ENCODE results near the gene MGAT3.
A peak's percentile ranks its signal among the peaks of the same experiment; 100 is the strongest.
"Not testable (repeated sequence)": the region's sequence is repeated elsewhere in the genome, so short reads cannot be mapped to it uniquely, and the experiment has no call there.

Gene MGAT3

DNA sequence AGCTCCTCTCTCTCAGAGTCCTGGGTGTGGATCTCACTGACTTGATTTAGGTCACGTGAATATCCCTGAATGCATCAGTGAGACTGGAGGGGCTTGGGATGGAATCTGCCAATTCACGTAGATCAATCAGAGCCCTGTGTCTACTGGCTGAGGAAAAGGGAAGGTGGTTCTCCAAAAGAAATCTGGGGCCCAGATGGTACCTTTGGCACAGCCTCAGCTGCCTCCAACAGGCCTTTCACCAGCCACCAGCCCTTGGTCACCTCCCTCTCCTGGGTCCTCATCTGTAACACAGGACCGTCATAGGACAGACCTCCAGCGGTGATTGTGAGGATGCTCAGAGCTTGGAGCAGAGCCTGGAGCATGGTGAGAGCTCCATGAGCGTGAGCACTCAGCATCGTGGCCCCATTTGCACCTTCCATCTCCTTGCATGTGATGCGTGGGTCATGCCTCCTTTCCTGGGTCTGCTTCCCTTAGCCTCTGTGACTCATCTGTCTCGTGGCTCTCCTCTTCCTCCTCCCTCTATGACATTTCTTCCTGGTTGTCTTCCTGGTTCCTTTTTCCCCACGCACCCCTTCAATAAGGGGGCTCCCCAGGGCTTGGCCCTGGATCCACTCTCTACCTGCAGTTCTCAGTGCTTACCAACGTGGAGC, 37.8 kb downstream of the MGAT3 start:
- no peak for DNase-seq

DNA sequence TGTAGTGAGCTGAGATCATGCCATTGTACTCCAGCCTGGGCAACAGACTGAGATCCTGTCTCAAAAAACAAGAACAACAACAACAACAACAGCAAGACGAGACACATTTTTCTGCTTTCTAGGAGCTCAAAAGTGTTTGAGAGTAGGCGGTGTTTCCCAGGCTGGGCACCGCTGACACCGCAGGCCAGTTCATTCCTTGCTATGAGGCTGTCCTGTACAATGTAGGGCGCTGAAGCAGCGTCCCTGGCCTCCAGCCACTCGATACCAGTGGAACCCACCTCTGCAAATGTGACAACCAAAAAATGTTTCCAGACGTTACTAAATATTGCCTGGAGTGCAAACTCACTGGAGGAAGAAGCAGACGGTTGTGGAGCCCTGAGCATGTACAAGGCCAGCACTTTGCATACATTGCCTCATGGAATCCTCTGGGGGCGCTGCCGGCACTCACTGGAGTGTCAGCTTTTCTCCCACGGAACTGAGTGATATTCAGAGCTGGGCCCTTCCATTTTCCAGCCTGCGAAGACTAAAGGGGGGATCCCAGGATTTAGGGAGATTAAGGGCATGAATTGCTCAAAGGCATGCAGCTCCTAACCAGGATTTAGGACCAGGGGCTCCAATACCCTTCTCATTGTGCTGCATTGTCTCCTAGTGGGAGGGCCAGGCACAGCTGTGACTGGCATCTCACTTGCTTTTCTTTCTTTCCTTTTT, 39.5 kb downstream of the MGAT3 start:
- peak; percentile 74 for DNase-seq

DNA sequence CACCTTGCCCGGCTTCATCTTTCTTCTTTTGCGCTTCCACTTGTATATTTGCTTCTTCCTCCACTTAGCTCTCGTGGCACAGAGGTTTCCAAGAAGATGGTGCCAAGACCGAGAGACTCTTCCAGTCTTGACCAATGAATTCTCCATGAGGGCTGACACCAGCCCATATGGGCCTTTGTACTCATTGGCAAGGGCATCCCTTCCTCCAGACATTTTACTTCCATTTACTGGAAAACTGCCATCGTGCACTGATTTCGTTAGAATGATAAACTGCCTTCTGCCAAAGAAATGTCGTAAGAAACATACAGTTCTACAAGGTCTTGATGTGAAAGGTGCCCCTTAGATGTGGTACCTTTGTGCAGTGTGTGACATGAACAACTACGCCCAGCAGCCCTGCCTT, 40.6 kb downstream of the MGAT3 start:
- no peak for DNase-seq

DNA sequence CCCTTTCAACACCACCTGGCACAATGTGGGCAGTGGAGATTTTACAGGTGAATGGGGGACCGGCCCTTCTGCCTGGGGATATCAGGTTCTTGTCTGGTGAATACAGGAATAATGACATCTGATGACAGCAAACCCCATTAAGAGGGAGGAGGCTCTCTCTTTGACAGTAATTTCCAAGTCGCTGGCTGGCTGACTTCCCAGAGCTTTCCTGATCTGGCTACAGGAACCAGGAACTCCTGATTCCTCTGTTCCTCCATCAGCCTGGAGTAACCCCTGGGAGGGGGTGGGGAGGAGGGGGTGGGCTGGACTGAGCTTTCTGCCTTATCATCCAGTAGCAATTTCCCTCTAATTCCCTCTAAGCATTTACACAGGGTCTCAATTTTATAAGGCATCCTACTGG, 41.6 kb downstream of the MGAT3 start:
- DNase-seq = peak; percentile 88

DNA sequence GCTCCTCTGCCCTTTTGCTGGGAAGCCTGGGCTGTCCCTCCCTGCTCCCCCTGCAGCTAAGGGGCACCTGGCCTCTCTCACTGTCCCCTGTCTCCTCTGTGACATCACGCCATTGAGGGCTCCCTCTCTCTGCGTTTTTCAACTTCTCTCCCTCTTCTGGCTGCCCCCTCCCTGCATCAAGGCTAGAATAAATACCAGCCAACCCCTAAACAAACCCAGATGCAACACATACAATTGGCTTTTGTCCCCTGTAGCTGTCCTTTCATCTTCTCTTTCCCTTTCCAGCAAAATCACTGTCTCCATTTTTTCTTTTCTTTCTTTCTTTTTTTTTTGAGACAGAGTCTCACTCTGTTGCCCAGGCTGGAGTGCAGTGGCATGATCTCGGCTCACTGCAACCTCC, 42.0 kb downstream of the MGAT3 start:
- DNase-seq = peak; percentile 88

DNA sequence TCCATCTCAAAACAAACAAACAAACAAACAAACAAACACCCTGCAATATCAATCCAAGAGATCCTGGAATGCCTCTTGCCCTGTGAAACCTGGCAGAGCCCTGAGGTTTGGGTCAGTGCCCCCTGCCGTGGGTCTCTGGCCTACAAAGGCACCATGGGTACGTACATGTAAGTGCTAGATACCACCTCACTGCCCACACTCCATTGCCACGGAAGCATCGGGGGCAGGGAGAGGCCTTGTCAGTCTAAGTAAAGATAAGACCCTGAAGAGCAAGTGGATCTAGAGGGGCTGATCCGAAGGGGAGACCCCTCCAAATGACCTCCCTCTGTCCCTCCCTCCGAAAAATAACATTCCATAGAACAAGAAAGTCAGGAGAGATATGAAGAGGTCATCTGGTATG, 43.3 kb downstream of the MGAT3 start:
- no peak for DNase-seq

DNA sequence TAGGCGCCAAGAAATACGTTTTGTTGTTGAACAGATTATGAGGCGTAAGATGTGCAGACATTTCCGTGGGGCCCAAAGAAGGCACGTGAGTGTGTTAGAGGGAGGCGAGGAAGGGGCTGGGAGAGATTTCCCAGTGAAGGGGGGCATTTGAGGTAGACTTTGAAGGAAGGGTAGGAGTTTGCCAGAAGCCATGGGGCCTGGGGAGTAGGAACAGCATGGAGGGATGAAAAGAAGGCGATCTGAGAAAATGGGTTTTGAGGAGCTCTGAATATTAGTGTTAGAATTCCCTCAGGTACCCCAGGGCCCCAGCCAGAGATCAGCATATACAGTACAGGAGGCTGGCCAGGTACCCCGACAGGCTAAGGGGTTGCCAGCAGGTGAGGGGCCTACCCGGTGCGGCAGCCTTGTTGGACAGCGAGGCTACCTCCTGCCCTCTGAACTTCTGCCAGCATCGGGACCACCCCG, 44.9 kb downstream of the MGAT3 start:
- no peak for DNase-seq

DNA sequence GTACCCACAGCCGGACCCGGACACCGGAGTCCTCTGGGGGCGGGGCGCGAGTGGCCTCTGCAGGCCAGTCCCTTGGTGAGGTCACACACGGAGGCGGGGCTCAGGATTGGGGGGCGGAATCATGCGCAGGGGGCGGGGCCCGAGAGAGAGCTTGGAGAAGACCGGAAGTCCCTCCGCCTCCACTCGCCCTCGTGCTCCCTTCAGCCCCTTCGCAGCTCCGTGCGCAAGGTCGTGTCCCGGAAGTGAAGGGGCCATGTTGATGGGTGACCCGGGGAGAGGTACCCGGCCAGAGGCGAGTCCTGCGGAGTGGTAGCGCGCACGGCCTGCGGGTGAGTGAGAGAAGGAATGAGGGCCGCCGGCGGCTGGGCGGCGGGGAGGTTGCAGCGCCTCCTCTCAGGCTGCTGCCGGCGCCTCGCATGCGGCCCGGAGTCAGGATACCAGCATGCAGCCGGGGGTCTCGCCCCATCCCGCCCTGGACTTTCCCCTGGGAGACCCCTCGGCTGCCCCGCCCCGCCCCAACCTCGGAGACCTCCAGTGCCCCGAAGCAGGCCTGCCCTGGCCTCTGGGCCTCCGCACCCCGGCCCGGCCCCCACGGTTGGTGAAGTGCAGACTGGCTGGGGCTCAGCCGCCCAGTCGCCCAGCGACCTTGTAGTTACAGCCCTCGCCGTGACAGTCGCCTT, 45.4 kb downstream of the MGAT3 start, which contains the start of gene MIEF1:
TSS of gene MIEF1 (plus strand) at position 182 of the 680 bp plus-strand sequence. CDS start 9,005 bp downstream, outside the sequence.
- DNase-seq = peak; percentile 93

DNA sequence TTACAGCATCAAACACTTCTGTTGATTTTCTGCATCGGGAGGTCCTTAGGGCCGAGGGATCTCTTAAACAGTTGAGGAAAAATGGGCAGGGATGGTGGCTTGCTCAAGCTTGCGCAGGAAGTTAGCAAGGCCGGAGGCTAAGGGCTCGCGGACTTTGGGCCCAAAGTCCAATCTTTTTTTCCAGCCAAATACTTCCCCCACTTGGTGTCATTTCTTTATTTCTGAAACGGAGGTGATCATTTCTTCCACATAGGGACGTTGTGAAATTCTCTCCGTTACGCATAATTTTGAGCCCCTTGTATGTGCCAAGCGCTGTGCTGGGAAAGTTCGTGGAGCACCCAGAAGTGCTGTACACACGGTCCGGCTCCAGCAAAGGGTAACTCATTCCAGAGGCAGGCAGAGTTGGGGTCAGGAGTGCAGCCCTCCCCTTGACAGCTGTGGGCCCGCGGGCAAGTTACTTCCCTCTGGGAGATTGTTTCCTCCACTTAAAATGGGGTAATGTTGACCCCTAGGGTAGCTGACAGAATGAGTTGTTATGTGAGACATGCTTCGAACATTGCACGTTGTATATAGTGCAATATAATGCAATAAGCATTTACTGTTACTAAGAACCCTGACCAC, 46.1 kb downstream of the MGAT3 start:
- no peak for DNase-seq

DNA sequence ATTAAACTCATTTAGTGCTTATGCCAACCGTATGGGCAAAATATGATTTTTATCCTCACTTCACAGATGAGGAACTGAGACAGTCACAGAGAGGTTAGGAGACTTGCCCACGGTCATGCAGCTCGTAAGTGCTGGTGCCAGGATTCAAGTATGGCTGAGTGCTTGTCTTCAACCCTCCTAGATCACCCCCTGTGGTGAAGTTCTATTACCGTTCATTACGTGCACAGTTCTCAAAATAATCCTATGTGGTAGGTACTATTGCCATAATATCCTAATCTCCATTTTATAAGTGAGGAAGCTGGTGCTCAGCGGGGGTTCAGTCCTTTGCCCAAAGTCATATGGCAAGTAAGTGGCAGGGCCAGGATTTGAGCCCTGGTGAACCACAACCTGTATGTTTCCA, 46.8 kb downstream of the MGAT3 start:
- no peak for DNase-seq

DNA sequence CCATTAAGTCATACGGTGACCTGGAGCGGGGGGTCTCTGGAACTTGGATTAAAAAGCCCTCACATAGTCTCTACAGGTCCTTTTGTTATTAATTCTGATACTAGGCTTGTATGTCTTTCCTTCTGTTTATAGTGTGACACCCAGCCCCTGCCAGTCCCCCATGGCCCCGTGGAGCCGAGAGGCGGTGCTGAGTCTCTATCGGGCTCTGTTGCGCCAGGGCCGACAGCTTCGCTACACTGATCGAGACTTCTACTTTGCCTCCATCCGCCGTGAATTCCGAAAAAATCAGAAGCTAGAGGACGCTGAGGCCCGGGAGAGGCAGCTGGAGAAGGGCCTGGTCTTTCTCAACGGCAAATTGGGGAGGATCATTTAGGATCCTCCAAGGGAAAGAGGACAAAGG, 47.3 kb downstream of the MGAT3 start:
- no peak for DNase-seq

DNA sequence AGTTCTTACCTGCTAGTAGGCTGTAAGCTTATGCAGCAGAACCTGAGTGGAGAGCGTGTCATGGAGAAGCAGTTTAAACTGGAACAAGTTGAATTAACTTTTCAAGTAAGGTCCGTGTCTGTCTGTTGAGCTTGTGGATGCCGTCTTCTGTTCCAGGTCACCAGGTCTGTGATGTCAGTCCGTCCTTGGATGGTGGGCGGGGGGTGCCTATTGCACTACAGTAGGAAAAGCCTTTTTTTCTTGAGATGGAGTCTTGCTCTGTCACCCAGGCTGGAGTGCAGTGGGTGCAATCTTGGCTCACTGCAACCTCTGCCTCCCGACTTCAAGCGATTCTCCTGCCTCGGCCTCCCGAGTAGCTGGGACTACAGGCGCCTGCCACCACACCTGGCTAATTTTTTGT, 50.2 kb downstream of the MGAT3 start:
- DNase-seq = not testable (repeated sequence)

DNA sequence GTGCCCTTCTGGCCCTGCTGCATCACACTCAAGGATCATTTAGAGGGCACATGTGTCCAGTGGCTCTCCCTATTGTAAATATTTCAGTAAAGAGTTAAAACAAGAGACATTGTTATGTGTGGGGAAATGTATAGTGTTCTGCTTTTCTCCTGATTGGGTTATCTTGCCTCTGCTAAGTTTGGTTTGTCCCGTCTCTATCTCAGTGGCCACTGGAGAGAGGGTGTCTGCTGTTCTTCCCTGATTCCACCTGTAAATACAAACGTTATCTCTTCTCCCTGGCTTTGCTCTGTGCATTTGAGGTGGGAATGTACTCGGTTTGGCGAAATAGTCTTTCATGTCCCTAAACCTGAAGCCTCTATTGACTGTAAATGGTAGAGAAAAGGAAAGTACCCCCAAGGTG, 51.6 kb downstream of the MGAT3 start:
- no peak for DNase-seq

DNA sequence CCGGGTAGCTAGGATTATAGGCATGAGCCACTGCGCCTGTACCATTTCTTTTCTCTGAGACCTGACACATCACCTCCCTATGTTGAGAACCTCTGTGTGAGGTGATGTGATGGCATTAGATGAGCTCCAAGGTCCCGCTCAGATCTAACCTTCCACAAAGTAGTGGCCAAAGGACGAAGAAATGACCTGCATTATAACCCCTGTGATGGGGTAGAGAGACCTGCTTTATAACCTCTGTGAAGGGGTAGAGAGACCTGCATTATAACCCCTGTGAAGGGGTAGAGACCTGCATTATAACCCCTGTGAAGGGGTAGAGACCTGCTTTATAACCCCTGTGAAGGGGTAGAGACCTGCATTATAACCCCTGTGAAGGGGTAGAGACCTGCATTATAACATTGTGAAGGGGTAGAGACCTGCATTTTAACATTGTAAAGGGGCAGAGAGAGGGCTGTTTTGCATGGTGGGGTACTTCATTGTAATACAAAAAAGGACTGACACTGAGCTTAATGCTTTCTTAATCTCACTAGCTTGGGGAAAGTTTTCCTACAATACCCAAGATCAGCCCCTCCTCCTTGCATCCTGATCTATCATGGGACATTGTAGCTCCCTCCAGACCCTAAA, 53.8 kb downstream of the MGAT3 start:
- DNase-seq = no peak

DNA sequence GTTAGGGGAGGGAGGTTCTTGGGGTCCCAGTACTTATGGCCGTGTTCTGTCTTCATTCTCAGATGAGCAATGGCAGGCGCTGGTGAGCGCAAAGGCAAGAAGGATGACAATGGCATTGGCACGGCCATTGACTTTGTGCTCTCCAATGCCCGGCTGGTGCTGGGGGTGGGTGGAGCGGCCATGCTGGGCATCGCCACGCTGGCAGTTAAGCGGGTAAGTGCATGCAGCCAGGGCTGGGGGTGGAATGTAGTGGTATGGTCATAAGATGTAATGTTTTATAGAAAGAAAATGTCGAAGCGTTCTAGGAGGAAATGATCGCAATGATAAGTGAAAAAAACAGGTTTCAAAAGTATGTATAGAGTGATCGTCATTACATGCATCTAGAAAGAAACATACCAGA, 54.4 kb downstream of the MGAT3 start:
- no peak for DNase-seq

DNA sequence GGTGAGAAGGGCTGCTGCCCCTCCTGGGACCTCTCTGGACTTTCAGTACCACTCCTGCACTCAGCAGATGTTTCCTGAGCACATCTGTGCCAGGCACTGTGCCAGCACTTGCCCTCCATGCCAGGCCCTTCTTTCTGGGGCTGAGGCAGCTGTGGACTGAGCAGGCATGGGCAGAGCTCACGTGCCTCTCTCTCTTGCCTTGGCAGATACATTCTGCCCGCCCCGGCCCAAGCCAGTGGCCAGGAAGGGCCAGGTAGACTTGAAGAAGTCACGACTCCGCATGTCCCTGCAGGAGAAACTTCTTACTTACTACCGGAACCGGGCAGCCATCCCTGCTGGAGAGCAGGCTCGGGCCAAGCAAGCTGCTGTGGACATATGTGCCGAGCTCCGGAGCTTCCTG, 55.2 kb downstream of the MGAT3 start:
- DNase-seq = no peak

DNA sequence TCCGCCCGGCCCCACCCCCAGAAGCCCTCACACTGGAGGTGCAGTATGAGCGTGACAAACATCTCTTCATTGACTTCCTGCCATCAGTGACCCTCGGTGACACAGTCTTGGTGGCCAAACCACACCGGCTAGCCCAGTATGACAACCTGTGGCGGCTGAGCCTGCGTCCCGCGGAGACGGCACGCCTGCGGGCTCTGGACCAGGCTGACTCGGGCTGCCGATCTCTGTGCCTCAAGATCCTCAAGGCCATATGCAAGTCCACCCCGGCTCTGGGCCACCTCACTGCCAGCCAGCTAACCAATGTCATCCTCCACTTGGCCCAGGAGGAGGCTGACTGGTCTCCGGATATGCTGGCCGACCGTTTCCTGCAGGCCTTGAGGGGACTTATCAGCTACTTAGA, 57.0 kb downstream of the MGAT3 start:
- DNase-seq = no peak

DNA sequence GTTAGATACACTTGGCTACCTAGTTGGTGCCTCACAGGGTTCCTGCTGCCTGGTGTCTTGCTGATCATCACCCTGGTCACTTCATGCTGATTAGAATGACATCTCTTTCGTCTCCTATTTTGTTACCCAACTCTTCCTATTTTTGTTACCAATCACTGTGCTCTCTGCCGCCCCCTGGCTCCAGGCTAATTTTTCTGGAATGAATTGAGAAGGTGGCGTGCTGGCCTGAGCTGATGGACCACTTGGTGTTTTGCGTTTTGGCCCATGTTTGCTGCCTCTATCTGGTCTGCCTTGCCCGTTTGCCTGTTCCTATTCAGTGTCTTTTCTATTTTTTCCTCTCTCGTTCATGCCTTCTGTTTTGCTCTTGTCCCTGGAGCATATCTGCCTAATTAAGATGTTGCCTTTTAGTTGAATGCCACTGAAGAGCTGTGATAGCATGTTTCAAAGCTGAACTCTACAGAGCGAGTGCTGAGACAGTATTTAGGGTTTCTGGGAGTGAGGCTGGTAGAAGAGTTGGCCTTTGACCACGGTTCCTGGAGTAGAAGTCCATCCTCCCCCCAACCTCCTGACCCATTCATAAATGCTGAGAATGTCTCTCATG, 57.7 kb downstream of the MGAT3 start:
- peak; percentile 10 for DNase-seq

DNA sequence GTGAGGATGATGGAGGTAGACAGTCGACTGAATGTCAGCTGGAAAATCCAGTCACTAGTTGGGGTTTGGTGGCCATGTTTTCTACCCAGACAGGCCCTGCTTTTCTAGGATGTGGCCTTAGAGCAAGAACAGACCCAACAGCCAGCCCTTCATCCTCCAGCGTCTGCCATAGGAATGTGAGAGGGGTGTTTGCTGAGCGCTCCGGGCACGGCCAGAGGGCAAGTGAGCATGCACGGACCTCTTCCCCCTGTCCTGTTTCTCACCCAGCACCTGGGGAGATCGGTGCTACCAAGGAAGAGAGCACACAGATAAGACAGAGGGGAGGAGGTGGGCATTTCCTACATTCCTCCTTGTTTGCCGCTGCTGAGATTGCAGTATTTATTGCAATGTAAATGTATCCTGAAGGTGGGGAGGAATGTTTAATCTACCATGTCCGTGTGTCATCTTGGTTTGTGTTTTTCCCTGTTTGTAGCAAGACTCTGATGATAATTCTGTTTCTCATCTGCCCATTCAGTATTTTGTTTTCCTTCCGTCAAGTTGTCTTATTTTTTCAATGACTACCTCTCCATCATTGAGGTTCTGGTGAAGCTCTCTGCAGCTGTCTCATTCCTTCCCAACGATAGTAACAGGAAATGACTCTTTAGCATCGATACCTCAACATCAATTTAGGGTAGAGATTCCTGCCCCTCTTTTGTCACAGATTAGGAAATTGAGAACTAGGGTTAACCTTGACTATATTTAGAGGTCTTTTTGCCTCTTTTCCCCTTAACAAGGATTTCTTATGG, 58.6 kb downstream of the MGAT3 start:
- no peak for DNase-seq

DNA sequence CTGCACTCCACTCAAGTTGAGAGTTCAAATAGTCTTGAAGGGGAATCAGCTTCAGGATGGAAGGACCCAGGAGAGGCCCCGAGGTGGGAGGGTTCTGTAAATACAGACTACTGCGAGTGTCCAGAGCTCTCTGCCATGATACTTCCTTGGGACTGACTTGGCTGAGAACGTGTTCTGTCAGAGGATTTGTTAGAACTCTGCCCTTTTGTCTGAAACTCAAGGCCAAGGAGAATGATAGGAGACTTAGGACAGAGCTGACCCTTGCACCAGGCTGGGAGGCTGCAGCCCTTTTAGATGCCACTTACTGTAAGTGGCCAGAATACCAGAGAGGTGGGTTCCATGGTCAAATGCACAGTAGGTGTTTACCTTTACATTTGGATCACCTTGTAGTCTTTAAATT, 60.7 kb downstream of the MGAT3 start:
- no peak for DNase-seq

DNA sequence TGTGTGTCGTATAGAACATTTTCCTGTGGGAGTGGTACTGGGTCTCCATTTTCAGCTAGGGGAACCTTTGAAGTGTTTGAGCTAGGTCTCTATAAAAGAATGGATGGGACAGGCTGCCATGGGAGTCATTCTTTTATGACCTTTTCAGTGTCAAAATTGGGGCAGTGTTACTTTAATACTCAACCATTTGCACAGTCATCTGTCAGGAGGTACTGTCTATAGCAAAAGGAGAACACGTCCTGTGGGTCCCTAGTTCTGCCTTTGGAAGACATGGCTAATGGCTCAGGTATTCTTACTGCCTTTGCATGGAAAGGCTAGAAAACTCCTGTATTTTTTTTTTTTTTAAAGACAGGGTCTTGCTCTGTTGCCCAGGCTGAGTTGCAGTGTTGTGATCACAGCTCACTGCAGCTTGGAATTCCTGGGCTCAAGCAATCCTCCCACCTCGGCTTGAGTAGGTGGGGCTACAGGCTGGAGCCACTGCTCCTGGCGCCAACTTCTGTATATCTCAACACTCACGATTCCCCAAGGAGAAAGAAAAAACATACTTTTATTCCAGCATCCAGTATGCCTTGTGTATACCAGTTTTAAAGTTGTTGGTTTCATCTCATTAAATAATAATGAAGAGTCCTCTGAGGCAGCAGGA, 61.5 kb downstream of the MGAT3 start:
- no peak for DNase-seq

Measured in NCI-H1092 treated with DMSO at 0.1 percent for 48 hours (cell line).